GM12801 (cell line): ENCODE measurements around the gene ACAP2.

Source experiments
- CTCF ChIP-seq: IDR thresholded peaks from one replicate; pipeline ENCODE4 v1.5.1; 2011; ENCODE audit warnings: control low read depth; ENCODE audit not compliant: insufficient read length; ENCODE audit errors: extremely low read depth

The ACAP2 gene

GRCh38 chr3:195450731-195451229 is 8.0 kb upstream of the ACAP2 start:
- no peak for TF ChIP-seq CTCF

- TF ChIP-seq CTCF, result no peak
Measured at GRCh38 chr3:195448205-195448875, 5.5 kb upstream of the ACAP2 start.

- no peak for TF ChIP-seq CTCF
Measured at GRCh38 chr3:195447201-195447600, 4.4 kb upstream of the ACAP2 start.

GRCh38 chr3:195446359-195446758 is 3.5 kb upstream of the ACAP2 start:
- TF ChIP-seq CTCF, result no peak

- no peak for TF ChIP-seq CTCF
Measured at GRCh38 chr3:195445885-195446284, 3.1 kb upstream of the ACAP2 start.

- TF ChIP-seq CTCF, result no peak
Measured at GRCh38 chr3:195443391-195443989, 670 bp upstream of the ACAP2 start.

- TF ChIP-seq CTCF, result no peak
Measured at GRCh38 chr3:195441992-195442572, 738 bp downstream of the ACAP2 start.
